LHCN-M2 (cell line): Measurements from ENCODE around the gene PRR9. TPM values are rescaled to one million over a fixed set of nuclear protein-coding genes. Genes with fewer than 3 reads are reported as not detected.
"Not testable (repeated sequence)": the region's sequence is repeated elsewhere in the genome, so short reads cannot be mapped to it uniquely, and the experiment has no call there.

ENCODE experiments used
- DNase-seq: peaks from one replicate; pipeline ENCODE4 v3.0.0-alpha.2; 2012; ENCODE audit warnings: low read depth
- polyA plus RNA-seq: library from polyadenylated mRNA; unstranded; fragments of >200 nt; gene quantifications from one replicate; pipeline ENCODE4 v1.2.1, GENCODE V29; 2012; ENCODE audit warnings: missing spikeins
- total RNA-seq: library from RNA; depleted of rRNA; stranded (reverse); fragments of >200 nt; gene quantifications from 2 replicates; pipeline ENCODE4 v1.2.3, GENCODE V29; 2014; rRNA removed

Gene PRR9
- not detected in 2 replicates for total RNA-seq
- polyA plus RNA-seq = not detected

GRCh38 chr1:153217212-153217611 lies at the start of gene PRR9:
Gene PRR9, plus strand, starts transcription at chr1:153217584. Its CDS starts 561 bp downstream, at chr1:153218145.
- no peak for DNase-seq

DNA sequence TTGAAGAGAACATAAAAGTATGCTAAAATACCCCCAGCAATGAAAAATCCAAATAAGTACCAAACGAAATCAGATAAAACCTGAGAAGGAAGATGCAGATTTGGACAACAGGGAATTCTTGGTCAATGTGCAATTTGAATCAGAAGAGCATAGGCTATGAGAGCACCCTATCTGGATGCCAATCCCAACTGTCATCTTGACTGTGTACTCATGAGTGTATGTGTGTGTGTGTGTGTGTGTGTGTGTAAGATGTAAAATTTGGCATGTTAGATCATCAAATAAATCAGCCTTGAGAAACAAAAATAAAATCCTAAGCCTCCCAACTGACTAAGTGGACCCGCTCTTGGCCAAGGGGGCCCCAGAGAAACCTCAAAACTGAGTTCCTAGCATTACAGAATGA lies 48.7 kb upstream of the PRR9 start:
- no peak for DNase-seq

DNA sequence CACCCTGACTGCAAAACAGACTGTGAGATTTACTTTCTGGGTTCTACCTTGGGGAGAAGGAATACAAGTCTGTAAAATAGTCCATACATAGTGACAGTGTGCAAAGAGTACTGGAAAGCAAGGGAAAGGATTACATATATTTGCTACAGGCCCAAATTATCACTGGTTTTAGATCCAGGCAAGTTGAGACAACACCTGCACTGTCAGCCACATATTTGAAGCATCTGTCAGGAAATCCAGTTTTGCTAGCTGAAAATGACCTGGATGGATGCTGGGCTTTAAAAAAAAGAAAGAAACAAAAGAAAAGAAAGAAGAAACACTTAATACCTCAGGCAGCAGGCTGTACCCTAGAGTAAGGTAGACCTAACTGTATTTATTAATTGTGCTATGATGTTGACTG lies 42.8 kb upstream of the PRR9 start:
- no peak for DNase-seq

DNA sequence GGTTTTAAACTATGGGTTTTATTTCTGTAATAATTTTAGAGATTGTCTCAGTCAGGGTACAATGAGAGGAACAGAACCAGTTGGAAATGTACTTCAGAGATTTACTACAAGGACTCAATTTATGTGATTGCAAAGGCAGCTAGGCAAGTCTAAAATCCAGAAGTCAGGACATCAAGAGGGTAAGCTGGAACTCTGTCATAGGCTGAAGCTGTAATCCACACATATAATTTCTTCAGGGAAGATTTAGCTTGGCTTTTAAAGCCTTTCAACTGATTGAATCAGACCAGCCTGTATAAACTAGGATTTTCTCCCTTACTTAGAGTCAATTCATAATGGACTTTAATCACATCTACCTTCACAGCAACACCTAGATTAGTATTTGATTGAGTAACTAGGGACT lies 38.5 kb upstream of the PRR9 start:
- no peak for DNase-seq

GRCh38 chr1:153180556-153180955 lies 36.8 kb upstream of the PRR9 start:
- DNase-seq = no peak

GRCh38 chr1:153188301-153188700 lies 29.1 kb upstream of the PRR9 start:
- not testable (repeated sequence) for DNase-seq

DNA sequence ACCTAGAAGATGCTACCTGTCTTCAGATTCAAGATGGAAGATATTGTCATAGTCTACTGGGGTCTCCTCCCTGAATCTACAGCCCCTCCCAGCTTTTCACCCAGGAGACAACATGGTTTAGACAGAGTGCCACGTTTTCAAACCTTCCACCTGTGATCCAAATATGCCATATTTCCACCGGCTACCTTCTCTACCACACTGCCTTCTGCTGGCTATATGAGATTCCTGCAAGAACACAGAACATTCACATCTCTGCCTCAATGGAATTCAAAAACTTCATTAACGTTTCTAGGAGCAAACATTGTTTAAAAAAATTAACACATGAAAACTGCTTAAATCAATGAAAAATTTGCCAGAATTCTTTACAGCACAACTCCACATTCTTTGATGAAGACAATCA lies 27.0 kb upstream of the PRR9 start:
- no peak for DNase-seq

DNA sequence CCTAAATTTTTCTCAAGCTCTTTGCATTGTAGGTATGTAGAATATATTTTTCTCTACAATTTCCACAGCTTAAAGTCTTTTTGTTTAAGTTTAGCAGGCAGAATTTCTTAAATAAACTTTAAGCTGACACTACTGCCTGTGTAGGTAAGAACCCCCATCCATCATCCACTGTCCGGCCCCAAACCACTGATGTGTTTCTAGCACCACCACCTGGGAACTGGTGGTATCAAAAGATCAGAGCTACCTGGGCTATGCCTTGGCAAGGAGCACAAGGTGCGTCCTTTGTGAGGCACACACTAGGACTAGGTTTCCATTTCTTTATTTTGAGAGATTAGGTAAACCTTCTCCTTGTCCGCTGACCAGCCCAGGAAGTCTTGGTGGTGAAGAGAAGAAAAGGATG lies 24.7 kb upstream of the PRR9 start:
- no peak for DNase-seq

GRCh38 chr1:153194331-153195050 lies 22.9 kb upstream of the PRR9 start:
- DNase-seq = no peak

DNA sequence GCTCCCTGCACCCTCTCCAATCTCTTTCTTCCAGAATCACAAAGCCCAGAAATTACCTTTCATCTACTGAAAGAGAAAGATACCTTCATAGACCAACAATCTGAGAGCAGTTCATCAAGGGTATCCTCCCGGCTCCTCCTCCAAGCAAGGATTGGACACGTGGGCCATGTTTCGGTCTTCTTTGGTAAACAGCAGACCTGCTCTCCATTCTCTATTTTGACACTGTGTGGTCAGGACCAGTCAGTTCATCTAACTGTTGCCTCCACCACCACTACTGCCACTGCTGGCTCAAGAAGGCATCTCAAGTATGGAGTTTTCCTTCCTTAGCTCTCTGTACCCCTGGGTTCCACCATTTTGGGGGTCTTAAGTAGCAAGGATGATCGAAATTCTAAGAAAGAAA lies 22.2 kb upstream of the PRR9 start:
- no peak for DNase-seq

DNA sequence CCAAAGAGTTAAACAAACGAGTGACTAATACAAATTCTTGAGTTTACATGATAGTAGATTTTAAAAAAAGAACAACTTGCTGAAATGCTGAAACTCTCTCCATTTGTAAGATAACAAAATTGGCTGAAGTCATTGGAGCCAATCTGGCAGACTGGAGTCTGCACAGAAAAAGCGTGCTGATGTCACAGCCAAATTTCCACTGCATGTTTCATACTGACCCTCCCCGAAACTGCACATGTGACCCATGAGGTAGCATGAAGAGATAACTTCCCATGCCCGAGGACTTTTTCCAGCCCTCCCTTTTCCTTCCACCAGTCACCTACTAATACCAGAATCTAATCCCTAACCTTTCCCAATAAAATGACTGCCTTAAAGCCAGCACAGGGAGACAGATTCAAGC lies 15.4 kb upstream of the PRR9 start:
- DNase-seq = no peak

DNA sequence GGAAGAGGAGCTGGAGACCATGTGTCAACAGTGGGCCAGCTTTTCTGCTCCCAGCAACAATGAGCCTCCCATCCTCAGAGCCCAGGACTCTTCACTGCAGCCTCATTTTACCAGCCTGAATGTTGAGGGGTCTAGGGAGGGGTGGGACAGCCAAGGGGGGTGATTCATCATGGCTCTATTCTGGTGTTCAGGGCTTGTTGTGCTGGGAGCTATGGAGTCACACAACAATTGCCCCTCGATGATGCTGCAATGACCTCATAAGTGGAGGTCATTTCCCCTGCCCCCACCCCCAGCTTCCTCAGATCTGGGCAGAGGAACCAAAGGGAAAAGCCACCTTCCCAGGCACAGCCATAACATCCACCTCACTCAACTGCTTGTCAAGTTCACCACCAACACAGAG lies 14.3 kb upstream of the PRR9 start, which contains the start of gene LELP1:
LELP1 (plus strand) TSS at position 301 of the 400 bp plus-strand sequence. CDS start 1,278 bp downstream, outside the sequence.
- DNase-seq = no peak

DNA sequence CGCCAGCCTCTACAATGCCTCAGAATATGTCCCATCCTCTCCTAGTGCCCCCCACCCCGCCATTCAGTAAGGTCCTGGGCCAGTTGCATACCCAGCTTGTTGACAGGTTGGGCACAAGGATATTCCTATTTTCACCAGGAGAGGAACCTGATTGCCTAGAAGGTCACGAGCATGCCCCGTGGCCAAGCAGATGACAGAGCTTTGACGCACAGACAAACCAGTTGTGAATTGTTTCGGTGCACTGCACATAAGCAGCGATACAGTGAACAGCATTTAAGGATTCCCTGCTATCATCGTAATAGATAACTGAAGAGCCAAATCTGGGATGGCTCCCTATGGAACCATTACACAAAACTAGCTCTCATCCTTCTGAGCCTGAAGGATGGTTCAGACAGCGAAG lies 10.8 kb upstream of the PRR9 start:
- no peak for DNase-seq

- DNase-seq = no peak
These were observed 7.2 kb upstream of the PRR9 start for GRCh38 chr1:153210206-153210605.

DNA sequence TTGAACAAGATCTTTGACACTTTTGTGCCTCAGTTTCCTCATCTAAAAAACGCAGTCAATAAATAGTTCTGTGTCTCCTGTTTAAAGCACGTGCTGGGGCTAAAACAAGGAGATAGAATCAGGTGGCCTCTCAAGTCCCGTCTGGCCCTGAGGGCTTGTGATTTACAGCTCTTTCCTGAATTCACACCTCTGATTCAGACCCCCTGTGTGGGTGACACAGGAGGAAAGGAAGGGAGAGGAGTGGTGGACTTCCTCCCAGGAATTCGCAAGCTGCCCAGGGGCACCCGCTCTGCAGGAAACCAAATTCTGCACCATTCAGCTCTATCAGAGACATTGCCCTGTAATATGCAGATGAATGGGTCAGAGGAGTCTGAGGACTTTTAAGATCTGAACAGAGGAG lies 5.2 kb upstream of the PRR9 start:
- no peak for DNase-seq

GRCh38 chr1:153213519-153213918 lies 3.9 kb upstream of the PRR9 start:
- DNase-seq = no peak

- DNase-seq = no peak
These were observed 496 bp downstream of the PRR9 start for GRCh38 chr1:153217744-153218416.

DNA sequence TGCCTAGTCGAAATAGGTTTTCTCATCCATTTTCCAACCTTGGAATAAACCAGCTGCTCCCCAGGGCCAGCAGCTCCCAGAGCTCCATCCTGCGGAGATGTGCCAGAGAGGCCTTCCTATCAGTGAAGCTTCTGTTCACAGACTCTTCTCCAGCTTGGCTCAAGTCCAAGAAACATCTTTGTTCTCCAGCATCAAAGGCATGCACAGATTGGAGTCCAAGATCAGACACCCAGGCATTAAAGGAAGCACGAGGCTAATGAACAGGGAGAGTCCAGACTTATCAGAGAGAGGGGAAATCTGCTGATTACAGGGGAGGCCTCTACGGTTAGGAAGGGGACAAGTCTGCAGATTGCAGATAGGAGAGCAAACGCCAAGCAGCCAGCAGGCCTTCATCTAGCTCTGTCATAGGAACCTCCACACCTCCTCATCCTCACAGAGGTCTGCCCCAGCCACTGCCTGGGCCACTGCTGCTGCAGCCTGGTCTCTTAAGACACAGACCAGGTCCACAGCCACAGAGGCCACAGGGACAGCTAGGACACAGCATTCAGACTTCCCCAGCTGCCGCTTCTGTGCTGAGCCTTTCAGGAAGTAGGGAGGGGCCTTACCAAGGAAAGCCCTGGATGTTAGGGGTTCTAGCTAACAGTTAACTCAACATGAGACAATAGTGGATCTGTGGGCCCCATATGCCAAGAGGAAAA lies 3.4 kb downstream of the PRR9 start:
- DNase-seq = no peak

DNA sequence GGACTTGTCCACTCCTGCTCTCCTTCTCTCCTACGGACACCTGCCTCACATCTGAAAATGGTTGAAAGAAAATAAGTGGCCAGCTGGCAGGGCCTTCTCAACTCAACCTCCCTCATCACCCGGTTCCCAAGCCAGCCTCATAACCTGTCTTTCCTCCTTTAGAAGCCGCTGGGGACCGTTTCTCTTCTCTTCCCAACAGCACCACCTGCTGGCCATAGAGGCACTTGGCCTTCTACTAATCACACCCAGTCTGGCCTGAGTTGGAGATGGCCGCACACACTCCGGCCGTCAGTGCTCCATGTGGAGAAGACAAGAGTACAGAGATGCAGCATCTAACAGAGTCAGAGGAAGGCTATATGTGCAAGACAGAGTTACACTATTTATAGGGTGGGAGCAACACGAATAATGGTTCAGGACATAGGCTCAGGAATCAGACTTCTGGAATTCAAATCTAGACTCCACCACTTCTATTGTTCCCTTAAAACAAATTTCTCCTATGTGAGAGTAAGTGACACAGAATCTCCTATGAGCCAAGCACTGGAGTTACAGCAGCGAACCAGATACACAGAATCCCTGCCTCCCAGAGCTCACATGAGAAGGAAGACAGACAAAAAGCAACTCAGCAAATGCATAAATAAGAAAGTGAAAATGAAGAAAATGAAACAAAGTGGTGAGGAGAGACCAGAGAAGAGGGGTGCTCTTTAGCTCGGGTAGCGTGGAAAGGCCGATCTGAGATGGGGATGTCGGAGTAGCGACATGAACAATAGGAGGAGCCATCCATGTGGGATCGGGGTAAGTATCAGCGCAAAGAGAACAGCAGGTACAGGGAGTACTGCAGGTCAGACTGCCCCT lies 5.9 kb downstream of the PRR9 start:
- peak; percentile 36 for DNase-seq

DNA sequence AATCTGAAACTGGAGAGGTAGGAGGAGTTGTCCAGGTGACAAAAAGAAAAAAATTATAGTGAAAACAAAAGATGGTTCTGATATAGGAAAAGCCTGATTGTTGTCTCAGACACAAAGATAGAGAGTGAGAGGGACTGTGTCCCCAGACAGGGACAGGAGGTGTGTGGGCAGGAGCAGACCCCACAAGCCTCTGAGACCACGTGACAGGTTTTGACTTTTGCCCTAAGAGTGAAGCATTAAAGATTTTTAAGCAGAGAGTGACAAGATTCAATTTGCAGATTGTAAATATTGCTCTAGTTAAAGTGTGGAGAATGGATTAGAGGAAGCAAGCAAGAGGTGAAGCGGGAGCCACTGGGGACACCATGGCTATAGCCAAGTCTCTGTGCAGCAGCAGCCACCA lies 10.4 kb downstream of the PRR9 start:
- no peak for DNase-seq

DNA sequence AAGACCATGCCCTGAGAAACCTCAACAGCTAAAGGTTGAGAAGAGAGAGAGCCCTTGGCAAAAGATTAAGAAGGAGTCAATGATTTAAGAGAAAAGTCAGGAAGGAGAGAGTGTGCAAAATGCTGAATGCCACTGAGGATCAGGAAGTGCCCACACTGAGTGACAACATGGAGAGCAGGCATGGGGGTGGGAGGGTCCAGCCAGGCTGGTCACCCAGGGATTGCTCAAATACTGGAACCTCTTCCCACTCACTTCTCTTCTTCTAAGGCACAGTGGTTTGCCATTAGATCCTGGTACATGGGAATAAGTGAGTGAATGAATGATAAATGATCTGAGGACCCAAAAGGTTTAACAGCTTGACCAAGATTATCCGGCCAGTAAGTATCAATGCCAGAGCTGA lies 11.1 kb downstream of the PRR9 start:
- DNase-seq = no peak
